GM19099 (cell line): ENCODE measurements around the gene HAGH.

ENCODE experiments used
- POLR2A ChIP-seq: IDR thresholded peaks from 3 replicates; pipeline ENCODE4 v1.6.1; 2011; ENCODE audit warnings: low read depth; ENCODE audit not compliant: insufficient read length; ENCODE audit errors: extremely low read depth

HAGH gene

DNA sequence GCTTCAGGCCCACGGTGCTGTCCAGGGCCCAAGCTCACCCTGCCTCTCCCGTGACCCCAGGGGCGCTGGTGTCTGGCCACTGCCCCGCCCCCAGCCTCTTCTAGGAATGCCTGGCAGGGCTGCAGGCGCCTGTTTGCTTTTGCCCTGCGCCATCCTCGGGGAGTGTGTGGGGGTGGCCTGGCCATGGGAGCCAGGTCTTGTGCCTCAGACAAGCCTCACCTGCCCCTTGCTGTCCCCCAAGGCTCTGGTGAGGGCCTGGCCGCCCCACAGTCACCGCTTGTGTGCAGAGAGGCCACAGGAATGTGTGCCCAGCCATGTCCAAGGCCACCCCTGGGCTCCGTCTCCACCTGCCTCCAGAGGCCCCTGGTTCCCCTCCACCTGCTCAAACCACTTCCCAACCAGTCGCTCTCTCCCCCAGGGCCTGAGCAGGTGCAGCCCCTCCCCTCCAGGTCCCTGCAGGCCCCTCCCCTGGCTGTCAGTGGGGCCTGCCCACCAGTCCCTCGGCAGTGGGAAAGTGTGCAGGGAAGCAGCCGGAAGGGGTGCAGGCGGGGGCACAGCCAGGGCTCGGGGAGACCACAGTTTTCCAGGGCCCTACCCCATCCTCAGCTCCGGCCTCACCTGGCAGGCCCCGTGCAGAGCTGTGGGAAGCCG is 32.3 kb downstream of the HAGH start:
- no peak for TF ChIP-seq POLR2A

DNA sequence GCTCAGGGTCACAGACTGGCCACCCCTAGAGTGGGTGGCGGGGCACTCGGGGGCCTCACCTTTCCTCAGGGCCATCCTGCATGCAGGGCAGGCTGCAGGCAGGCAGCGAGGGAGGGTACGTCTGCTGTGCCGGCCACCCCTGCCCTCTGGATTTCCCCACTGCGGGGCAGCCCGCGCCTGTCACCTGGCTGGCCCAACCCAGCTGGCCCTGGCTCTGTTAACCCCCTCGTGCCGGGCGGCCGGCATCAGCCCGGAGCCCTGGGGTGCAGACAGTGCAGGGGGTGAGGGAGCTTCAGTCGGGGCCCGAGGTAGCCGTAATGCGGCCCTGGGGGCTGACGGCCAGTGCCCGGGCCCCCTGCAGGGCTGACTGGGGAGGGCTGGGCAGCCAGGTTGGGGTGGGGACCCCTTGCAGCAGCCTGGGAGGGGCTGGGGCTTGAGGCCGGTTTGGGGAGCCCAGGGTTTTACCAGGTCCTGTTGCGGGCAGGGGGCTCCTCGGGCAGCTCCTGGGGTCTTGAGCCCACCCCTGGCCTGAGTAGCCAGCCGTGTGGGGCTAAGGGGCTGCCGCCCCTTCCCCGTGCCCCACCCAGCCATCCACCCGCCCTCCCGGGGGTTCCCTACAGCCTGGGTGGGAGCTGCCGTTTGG is 32.9 kb downstream of the HAGH start, which contains the start of gene IGFALS:
Gene IGFALS (minus strand): TSS at position 128 of the 643 bp plus-strand sequence. CDS start 53 bp downstream, at position 75.
- TF ChIP-seq POLR2A, result no peak

DNA sequence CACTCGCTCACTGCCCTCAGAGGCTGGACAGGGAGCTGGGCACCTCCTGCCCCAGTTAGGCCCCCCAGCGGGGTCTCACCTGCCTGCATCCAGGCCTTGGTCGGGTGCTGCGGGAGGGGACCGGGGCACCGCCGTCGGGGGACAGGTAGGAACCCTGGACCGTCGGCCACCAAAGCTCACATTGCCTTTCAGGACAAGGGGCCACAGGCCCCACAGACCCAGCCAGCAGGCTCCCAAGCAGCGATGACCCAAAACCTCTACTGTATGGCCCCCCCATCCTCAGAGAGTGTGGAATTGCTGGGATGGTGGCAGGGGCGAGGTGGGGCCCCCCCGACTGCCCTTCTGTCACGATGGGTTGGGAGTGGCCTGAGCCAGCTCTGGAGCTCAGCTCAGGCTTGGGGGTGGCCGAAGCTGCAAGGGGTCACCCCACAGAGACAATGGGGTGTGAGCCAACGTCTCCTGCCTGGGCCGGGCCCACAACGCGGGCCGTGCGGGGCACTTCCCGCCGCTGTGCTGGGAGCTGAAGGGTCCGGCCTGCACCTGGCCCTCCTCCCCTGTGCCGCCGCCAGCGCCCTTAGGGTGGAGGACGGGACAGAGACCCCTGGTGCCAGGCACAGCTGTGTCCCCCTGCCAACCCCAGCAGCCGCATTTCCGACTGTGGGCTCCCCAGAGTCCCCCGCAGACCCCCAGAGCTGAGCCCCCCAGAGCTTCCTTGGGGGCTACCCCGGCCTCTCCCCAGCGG is 33.6 kb downstream of the HAGH start:
- no peak for TF ChIP-seq POLR2A

DNA sequence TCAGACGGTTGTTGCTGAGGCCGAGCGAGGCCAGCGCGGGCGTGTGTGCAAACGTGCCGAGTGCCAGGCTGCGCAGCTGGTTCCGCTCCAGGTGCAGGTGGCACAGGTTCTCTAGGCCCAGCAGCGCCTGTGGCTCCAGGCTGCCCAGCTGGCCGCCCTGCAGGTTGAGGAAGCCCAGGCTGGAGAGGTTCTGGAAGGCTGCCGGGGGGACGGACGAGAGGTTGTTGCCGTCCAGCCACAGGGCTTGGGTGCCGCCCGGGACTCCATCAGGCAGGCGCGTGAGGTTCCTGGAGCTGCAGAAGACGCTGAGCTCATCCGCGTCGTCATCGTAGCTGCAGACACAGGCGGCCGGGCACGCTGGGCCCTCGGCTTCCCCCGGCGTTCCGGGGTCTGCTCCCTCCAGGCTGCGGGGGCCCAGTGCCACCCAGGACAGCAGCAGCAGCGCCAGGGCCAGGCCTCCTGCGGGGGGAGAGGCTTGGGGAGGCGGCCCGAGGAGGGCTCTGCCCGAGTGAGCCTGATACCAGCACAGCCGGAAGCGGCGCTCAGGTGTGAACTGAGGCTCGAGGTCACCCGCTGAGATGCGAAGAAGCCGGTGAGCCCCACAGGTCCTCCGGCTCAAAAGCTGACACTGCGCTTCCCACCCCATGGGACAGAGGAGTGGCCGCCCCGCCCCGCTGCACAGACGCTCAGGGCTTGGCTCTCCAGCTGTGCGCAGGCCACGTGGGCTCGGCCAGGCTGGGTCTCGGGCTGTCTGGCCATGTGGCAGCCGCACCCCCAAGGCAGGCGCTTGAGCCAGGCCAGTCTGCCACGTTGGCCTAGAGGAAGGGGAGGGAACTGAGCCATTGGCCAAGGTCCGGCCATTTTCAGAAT is 34.4 kb downstream of the HAGH start:
- no peak for TF ChIP-seq POLR2A

DNA sequence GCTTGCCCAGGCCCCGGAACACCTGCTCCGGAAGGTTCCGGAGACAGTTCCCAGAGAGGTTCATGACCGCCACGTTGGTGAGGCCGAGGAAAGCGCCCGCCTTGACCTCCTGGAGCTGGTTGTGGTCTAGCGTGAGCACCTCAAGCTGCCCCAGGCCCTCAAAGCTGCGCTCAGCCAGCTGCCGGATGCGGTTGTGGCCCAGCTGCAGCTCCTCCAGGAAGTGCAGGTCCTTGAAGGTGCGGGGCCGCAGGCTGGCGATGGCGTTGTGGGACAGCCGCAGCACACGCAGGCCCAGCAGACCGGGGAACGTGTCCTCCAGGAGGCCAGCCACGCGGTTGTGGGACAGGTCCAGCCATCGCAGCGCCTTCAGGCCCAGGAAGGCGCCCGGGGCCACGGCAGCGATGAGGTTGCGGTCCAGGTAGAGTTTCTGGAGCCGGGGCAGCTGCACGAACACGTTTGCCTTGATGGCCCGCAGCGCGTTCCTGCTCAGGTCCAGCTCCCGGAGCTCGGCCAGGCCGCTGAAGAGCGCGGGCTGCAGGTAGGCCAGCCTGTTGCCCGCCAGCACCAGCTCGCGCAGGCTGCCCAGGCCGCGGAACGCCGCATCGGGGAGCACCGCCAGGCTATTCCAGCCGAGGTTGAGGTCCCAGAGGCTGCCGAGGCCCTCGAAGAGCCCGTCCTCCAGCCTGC is 35.2 kb downstream of the HAGH start:
- no peak for TF ChIP-seq POLR2A

DNA sequence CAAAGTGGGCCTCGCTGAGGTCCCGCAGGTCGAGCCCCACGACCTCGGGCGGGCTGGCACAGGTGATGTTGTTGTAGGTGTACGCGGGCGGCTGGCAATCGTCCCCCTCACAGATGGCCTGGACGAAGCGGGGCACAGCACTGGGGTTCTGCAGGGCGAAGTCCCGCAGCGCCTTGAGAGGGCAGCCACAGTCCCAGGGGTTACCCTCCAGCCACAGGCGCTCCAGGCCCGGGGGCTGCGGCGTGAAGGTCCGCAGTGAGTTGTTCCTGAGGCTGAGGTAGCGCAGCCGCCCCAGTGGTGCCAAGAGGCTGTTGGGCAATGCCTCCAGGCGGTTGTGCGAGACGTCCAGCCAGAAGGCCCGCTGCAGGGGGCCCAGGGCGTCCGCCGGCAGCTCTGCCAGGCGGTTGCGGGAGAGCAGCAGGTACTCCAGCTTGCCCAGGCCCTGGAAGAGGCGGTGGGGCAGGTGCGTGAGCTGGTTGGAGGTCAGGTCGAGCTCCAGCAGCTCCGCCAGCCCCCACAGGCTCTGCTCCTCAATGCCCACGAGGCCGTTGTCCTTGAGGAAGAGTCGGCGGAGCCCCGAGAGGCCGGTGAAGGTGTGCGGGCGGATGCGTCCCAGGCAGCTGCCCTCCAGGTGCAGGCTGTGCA is 35.9 kb downstream of the HAGH start:
- TF ChIP-seq POLR2A, result no peak

- TF ChIP-seq POLR2A, result no peak
Measured at GRCh38 chr16:1790261-1790610, 36.4 kb downstream of the HAGH start.

GRCh38 chr16:1789643-1790045 is 37.0 kb downstream of the HAGH start:
- no peak for TF ChIP-seq POLR2A

DNA sequence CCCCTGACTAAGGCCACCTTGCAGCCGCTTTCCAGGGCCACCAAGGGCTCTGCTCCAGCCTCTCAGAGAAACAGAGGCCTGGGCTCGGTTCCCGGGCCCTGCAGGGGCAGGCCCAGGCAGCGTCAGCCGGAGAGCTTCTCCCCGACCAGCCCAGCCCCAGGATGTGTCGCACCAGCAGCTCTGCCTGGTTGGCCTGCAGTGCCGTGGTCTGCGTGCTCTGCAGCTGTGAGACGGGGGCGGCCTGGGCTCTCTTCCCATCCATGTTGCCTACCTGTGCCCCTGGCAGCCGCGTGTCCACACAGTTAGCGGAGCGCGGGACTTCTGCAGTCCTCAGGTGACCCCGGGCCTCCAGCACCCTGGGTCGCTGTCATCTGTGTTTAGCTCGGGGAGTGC is 37.9 kb downstream of the HAGH start:
- no peak for TF ChIP-seq POLR2A

DNA sequence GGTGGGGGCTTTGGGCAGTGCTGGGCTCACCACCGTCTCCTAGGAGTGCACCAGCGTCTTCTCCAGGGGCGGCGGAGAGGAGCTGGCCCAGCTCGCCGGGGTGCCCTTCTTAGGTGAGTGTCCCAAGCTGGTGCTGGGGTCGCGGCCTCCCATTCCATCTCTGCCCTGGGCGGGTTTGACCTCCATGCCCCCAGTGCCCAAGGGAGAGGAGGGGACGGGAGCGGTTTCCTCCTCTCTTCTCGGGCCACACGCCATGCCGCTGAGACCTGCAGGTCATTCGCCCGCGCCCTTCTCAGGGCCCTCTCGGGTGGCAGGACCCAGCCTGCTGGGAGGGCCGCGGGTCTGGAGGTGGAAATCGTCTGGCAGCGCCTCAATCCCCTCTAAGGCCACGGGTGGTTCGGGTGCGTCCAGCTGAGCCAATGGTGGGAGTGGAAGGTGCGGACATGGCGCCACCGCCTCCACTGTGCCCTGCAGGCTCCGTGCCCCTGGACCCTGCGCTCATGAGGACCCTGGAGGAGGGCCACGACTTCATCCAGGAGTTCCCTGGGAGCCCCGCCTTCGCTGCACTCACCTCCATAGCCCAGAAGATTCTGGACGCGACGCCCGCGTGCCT is 38.4 kb downstream of the HAGH start:
- no peak for TF ChIP-seq POLR2A

- no peak for TF ChIP-seq POLR2A
Measured at GRCh38 chr16:1787322-1788094, 39.1 kb downstream of the HAGH start.

- TF ChIP-seq POLR2A, result no peak
Measured at GRCh38 chr16:1787056-1787321, 39.6 kb downstream of the HAGH start.
